ENCODE data around the gene TNFSF8. TPM values are rescaled to one million over a fixed set of nuclear protein-coding genes. Genes with fewer than 3 reads are reported as not detected.

The TNFSF8 gene
- not detected in 2 replicates for total RNA-seq (2014; rRNA removed; shearing (Covaris generic))
- polyA plus RNA-seq (2015; cell fraction: cytosol; rRNA removed) = not detected in 2 replicates
- not detected in 2 replicates for polyA plus RNA-seq (2015; cell fraction: nucleus; rRNA removed)

GRCh38 chr9:114930056-114930812 lies at the start of gene TNFSF8:
TNFSF8 (minus strand) TSS chr9:114930591; CDS start chr9:114930303, 288 bp downstream.
- DNase-seq (ENCODE audit: low read depth) = no peak

GRCh38 chr9:114973216-114973615 lies 42.8 kb upstream of the TNFSF8 start:
- DNase-seq (ENCODE audit: low read depth) = no peak

DNA sequence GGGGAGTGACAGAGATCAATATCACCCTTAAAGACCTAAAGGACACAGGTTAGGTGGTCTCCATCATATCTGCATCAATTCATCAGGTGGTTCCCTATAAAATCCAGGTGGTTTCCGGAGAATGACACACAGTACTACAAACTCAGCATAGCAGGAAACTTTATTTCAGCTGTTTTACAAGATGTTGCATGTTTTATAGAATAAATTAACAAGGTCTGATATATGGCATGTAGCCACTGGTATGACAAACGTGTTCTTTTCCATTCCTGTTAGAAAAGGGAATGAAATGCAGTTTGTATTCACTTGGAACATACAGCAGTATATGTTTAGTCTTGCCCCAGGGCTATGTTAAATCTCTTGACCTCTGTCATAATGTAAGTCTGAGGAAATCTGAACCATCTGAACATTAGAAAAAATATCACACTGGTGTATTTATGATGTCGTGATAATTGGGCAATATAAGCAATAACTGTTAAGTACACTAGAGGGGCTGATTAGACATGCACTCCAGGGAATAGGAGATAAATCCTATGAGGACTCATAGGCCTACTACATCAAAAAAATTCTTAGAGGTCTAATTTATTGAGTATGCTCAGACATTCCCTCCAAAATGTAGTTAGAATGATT lies 42.2 kb upstream of the TNFSF8 start:
- no peak for DNase-seq (ENCODE audit: low read depth)

DNA sequence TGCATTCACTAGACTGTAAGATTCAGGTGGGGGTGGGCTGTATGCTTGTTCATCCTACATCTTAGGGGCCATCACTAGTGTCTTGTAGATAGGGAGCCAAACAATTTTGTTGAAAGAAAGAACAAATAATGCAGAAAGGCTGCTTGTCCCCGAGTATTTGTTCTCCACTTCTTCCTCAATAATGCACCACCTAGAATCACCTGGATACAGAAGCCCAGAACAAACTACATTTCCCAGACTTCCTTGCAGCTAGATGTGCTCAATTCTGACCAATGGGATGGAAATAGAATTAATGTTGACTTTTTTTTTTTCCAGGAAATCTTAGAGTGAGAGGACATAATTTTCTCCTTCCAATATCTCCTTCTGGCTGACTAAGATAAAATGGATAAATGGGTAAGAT lies 38.9 kb upstream of the TNFSF8 start:
- no peak for DNase-seq (ENCODE audit: low read depth)

GRCh38 chr9:114968671-114969070 lies 38.3 kb upstream of the TNFSF8 start:
- DNase-seq (ENCODE audit: low read depth) = peak; percentile 28

DNA sequence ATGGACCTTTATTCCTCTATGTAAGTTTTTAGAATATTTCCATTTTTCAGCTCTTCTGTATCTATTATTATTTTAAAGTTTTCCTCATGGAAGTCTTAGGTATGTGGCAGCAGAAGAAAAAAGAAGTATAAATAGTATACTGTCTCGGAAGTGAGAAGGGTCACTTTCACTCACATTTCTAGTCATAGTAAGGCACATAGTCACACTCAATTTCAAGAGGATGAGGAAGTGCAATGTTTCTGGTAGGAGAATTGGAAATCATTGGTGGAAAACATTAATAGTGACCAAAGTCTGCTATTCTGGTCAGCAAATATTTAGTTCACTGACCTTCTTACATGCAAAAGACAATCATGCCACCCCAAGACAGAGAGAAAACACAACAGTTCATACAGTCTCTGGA lies 35.2 kb upstream of the TNFSF8 start:
- DNase-seq (ENCODE audit: low read depth) = no peak

- no peak for DNase-seq (ENCODE audit: low read depth)
Measured at GRCh38 chr9:114962809-114963208, 32.4 kb upstream of the TNFSF8 start.

- DNase-seq (ENCODE audit: low read depth) = no peak
Measured at GRCh38 chr9:114960276-114960675, 29.9 kb upstream of the TNFSF8 start.

DNA sequence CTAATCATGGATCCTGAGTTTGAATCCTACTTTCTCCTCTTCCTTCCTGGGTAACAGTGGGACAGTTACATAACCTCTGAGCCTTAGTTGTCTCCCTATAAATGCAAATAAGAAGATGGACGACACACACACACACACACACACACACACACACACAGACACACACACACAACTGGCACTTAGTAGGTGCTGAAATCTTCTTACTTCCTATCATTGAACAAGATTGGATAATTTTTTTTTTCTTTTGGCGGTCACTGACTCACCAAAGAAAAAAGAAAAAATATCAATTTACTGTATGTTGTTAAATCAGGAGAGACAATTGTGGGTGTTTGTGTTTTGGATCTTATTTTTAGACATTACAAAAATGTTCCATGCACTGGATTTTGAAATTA lies 28.4 kb upstream of the TNFSF8 start:
- DNase-seq (ENCODE audit: low read depth) = no peak

DNA sequence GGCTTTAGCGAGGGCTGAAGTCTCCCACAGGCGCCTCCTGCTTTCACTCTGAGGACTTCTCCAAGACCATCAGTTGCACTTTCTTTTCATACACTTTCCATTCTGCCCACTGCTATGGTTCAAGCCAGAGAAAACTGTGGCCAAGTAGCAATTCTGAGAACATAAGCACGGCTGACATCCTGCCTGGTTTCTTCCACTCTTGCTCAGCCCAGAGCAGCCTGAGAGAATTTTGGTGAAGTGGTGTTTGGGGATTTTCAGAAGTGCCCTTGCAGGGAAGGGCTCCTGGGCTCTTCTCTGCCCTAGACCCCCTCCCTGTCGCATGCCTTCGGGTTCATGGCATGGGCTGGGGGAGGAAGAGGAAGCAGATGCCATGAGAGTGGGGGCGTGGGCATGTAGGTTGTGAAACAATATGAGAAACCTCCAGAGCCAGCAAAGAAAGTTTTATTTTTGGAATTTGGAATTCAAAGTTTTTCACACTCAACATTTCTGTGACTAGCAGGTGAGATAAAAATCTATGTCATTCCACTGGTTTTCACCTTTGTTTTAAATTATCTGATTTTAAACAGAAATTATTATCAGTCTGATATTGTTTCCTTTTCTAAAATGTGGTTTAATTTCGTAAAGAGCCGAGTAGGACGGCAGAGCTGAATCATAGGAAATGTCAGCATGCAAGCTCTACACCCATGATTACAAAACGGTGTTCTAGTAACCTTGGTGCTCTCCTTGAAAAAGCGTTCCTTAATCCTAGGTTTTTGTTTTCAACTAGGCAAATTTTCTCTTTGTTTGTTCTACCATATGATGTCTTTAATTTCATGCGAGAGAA lies 27.8 kb upstream of the TNFSF8 start:
- DNase-seq (ENCODE audit: low read depth) = peak; percentile 19

DNA sequence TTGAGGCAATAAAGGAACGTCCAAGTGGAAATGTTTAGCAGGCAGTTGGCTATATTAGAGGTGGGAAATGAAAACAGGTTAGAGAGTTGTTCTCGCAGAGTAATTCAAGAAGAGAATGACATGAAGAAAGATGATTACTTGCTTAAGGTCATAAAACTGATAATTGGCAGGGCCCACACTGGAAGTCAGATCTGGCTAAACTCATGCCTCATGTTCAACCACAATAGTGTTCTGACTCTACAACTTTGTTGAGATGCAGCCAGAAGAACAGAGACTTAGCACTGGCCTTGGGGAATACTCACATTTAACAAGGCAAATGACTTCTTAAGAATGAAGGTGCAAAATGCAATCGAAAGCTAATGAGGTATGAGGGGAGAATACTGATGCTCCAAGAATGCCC lies 27.2 kb upstream of the TNFSF8 start:
- no peak for DNase-seq (ENCODE audit: low read depth)

DNA sequence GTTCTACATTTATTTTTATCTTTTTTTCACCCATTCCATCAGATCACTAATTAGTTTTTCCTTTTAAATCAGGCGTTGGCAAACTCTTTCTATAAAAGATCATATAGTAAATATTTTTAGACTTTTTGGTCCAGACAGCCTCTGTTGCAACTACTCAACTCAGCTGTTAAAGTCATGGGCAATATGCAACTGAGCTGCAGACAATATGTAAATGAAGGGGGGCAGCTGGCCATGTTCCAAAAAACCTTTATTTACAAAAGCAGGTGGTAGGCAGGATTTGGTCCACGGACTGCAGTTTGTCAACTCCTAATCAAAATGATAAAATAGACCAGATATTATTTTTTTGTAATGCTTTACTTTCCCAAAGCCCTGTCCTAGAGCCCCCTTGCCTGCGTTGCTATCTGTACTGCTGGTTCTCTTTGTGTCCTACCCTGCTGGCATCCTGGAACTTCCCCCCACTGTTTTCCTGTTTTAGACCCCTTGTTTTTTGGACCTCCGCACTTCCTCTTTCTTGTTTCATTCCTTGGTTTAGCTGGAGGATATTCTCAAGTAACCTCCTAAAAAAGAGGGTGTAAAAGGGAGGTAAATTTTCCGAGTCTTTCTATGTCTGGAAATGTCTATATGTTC lies 24.7 kb upstream of the TNFSF8 start:
- DNase-seq (ENCODE audit: low read depth) = no peak

DNA sequence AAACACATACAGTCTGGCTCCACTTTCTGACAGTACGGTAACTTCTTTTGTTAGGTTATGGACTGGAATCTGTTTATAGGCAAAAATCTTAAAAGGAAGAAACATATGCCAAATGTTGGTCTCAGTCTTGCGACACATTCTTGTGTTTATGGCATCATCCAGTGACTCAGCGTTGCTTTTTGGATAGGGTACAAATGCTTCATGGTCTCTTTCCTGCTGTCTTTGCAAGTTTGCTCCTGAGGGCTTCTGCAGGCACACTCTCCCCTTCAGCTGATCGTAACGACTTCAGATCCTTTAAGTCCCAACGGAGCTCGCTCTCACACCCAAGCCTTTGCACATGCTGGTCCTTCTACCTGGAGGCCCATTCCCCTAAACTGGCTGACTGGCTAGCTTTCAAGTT lies 23.6 kb upstream of the TNFSF8 start:
- DNase-seq (ENCODE audit: low read depth) = peak; percentile 80

DNA sequence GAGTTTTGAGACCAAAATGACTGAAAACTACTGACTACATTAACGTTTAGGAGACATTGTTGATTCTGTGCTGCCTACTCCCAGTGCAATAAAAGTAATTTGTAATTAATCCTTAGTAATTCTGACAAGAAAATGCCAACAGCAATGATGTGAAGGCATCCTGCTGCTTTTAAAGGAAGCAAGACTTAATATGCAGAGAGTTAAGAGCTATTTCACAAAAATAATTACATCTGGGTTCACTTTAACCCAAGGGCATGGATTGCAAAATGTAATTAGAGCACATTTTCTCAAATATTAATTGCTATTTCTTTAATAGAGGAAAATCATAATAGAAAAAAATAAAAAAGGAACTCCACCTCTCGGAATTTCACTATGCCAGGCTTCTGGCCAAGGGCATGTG lies 22.7 kb upstream of the TNFSF8 start:
- no peak for DNase-seq (ENCODE audit: low read depth)

- no peak for DNase-seq (ENCODE audit: low read depth)
Measured at GRCh38 chr9:114950761-114951160, 20.4 kb upstream of the TNFSF8 start.

- DNase-seq (ENCODE audit: low read depth) = peak; percentile 57
Measured at GRCh38 chr9:114947058-114947457, 16.7 kb upstream of the TNFSF8 start.

DNA sequence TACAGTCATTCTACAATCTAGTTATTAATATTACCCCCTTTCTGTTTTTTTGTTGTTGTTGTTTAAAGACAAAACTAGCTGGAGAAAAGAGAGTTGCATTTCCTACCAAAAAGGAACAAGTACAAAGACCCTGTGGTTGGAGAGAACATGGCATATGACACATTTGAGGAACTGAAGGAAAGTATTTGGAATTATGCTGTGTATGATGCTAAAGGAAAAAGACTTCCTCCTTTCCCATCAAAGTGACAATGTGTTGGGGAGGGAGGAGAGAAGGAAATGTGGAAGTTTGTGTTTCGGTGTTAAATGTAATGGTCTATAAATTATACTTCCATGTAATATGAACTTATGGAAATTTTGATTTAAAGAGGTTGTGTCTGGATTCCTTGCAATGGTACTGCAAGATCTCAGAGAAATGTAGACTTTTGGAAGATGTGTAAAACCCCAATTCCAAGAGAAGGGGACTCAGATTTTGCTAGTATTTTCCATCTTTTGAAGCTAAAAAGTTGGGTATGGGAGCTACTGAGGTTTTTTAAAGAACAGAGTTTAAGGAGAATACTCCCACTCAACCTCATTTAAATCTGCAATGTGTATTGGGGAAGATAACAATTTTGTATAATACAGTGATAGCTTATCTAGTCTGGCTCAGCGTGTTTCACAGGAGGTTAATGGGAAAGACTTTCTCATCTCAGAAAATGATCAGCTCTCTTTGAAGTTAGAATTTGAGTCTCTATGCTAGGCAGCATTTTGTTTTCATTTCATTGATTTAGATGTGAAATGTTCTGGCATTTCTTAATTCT lies 15.4 kb upstream of the TNFSF8 start:
- DNase-seq (ENCODE audit: low read depth) = no peak

GRCh38 chr9:114941376-114941775 lies 11.0 kb upstream of the TNFSF8 start:
- no peak for DNase-seq (ENCODE audit: low read depth)

- no peak for DNase-seq (ENCODE audit: low read depth)
Measured at GRCh38 chr9:114938687-114939575, 8.5 kb upstream of the TNFSF8 start.

DNA sequence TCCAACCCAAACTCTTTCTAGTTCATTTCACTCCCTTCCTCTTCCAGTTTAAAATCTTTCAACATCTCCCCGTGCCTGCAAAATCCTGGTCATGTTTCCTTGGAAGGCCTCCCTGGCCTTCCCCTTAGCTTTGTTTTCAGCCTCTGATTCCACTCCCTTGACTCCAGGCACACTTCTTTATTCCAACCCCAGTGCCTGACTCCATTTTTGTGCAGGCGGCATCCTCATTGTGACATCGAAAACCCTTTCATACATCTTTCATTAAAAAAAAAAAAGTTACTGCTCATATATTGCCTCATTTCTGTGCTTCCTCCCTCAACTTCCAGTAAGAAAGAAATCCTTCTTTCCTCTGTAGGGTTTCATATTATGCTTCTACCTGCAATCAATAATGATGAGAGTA lies 7.1 kb upstream of the TNFSF8 start:
- DNase-seq (ENCODE audit: low read depth) = no peak

Measured in HT1080 (cell line).